Astrocyte (in vitro differentiated cells and primary cell): ENCODE data around the gene MIXL1.

Source experiments
- EZH2 ChIP-seq: IDR thresholded peaks from 2 replicates; pipeline ENCODE4 v1.6.1; 2012; ENCODE audit warnings: mild to moderate bottlenecking, low read length, inconsistent platforms; ENCODE audit not compliant: insufficient read depth
- TF ChIP-seq, protein P1 (sequence below): IDR thresholded peaks from 2 replicates; pipeline ENCODE4 v1.5.1; 2011; ENCODE audit warnings: low read depth, mild to moderate bottlenecking, inconsistent platforms, low read length, moderate library complexity; ENCODE audit not compliant: insufficient read depth

DNA sequence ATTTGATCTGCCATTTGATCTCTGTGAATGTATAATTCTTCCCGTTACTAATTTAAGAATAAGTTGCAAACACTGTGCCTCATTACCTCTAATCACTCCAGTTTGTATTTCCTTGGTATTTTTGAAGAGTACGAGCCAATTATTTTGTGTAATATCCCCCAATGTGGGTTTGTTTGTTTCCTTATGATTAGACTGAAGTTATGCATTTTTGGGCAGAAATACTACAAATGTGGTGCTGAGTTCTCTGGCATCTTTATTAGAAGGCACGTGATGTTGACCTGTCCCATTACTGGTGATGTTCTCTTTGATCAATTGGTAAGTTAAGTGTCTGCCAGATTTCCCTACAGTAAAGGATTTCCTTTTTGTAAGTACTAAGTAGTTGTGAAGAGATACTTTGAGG, 10.3 kb downstream of the MIXL1 start:
- TF ChIP-seq, protein P1, sequence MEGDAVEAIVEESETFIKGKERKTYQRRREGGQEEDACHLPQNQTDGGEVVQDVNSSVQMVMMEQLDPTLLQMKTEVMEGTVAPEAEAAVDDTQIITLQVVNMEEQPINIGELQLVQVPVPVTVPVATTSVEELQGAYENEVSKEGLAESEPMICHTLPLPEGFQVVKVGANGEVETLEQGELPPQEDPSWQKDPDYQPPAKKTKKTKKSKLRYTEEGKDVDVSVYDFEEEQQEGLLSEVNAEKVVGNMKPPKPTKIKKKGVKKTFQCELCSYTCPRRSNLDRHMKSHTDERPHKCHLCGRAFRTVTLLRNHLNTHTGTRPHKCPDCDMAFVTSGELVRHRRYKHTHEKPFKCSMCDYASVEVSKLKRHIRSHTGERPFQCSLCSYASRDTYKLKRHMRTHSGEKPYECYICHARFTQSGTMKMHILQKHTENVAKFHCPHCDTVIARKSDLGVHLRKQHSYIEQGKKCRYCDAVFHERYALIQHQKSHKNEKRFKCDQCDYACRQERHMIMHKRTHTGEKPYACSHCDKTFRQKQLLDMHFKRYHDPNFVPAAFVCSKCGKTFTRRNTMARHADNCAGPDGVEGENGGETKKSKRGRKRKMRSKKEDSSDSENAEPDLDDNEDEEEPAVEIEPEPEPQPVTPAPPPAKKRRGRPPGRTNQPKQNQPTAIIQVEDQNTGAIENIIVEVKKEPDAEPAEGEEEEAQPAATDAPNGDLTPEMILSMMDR, result no peak
- no peak for TF ChIP-seq EZH2
